Neural progenitor cell (in vitro differentiated cells): ENCODE data around the gene CWC22. TPM values are rescaled to one million over a fixed set of nuclear protein-coding genes. Genes with fewer than 3 reads are reported as not detected.

Experiments
- DNase-seq: peaks from one replicate; pipeline ENCODE4 v3.0.0-alpha.2; 2016; ENCODE audit warnings: low spot score
- H2AFZ ChIP-seq: fragments of 200-600 bp; sonication (generic); replicated peaks from 2 replicates; pipeline ENCODE4 v1.6.1; 2016; ENCODE audit warnings: antibody characterized with exemption
- H3F3A ChIP-seq: fragments of 200-600 bp; sonication (generic); 2 replicates; pipeline ENCODE4 v1.6.1; 2016; ENCODE audit warnings: antibody characterized with exemption, low read depth
- H3K27ac ChIP-seq: fragments of 200-600 bp; sonication (generic); 2 replicates; pipeline ENCODE4 v1.5.1; 2016; ENCODE audit warnings: mild to moderate bottlenecking
- H3K27me3 ChIP-seq: fragments of 200-600 bp; sonication (generic); 2 replicates; pipeline ENCODE4 v1.6.1; 2016; ENCODE audit warnings: mild to moderate bottlenecking, moderate library complexity
- H3K36me3 ChIP-seq: fragments of 200-600 bp; sonication (generic); 2 replicates; pipeline ENCODE4 v1.5.1; 2016
- H3K4me1 ChIP-seq: fragments of 200-600 bp; sonication (generic); 2 replicates; pipeline ENCODE4 v1.6.1; 2016; ENCODE audit warnings: mixed run types
- H3K4me2 ChIP-seq: fragments of 200-600 bp; sonication (generic); 2 replicates; pipeline ENCODE4 v1.6.1; 2016
- H3K4me3 ChIP-seq: fragments of 200-600 bp; sonication (generic); 2 replicates; pipeline ENCODE4 v1.5.1; 2016
- H3K79me2 ChIP-seq: fragments of 200-600 bp; sonication (generic); 2 replicates; pipeline ENCODE4 v1.6.1; 2016; ENCODE audit warnings: low read depth
- H3K9ac ChIP-seq: fragments of 200-600 bp; sonication (generic); 2 replicates; pipeline ENCODE4 v1.6.1; 2016
- H3K9me3 ChIP-seq: fragments of 200-600 bp; sonication (generic); 2 replicates; pipeline ENCODE4 v1.5.1; 2016; ENCODE audit warnings: low read depth
- H4K20me1 ChIP-seq: fragments of 200-600 bp; sonication (generic); 2 replicates; pipeline ENCODE4 v1.6.1; 2016; ENCODE audit warnings: low read depth
- H3K27ac Mint-ChIP-seq: 3 replicates; pipeline ENCODE4 v1.8.0; 2021; ENCODE audit warnings: mixed read lengths
- H3K27me3 Mint-ChIP-seq: 2 replicates; pipeline ENCODE4 v1.8.0; 2022; ENCODE audit warnings: low read depth, mild to moderate bottlenecking, inconsistent platforms, moderate library complexity, mixed read lengths; ENCODE audit not compliant: insufficient read depth
- H3K36me3 Mint-ChIP-seq: 3 replicates; pipeline ENCODE4 v1.8.0; 2021; ENCODE audit warnings: mixed read lengths
- H3K4me1 Mint-ChIP-seq: 3 replicates; pipeline ENCODE4 v1.8.0; 2021; ENCODE audit warnings: mixed read lengths
- H3K4me3 Mint-ChIP-seq: 3 replicates; pipeline ENCODE4 v1.8.0; 2021; ENCODE audit warnings: mild to moderate bottlenecking, moderate library complexity, mixed read lengths
- H3K9me3 Mint-ChIP-seq: 3 replicates; pipeline ENCODE4 v1.8.0; 2020; ENCODE audit warnings: mixed read lengths
- EZH2 ChIP-seq: fragments of 200-600 bp; sonication (generic); IDR thresholded peaks from 2 replicates; pipeline ENCODE4 v1.6.1; 2017; ENCODE audit warnings: antibody characterized with exemption, mild to moderate bottlenecking, moderate library complexity
- EZH2phosphoT487 ChIP-seq: fragments of 200-600 bp; sonication (generic); IDR thresholded peaks from 2 replicates; pipeline ENCODE4 v1.6.1; 2017; ENCODE audit warnings: antibody characterized with exemption
- total RNA-seq: library from RNA; depleted of rRNA; stranded (reverse); fragments of >200 nt; gene quantifications from 2 replicates; pipeline ENCODE4 v1.2.3, GENCODE V29; 2015; ENCODE audit warnings: low replicate concordance
- TF ChIP-seq, protein P1 (sequence below): fragments of 200-600 bp; sonication (generic); IDR thresholded peaks from 2 replicates; pipeline ENCODE4 v1.5.1; 2017; ENCODE audit warnings: antibody characterized with exemption, mild to moderate bottlenecking

Gene CWC22
- total RNA-seq, 1 donor from 2014 or later, result 60.2 TPM

DNA sequence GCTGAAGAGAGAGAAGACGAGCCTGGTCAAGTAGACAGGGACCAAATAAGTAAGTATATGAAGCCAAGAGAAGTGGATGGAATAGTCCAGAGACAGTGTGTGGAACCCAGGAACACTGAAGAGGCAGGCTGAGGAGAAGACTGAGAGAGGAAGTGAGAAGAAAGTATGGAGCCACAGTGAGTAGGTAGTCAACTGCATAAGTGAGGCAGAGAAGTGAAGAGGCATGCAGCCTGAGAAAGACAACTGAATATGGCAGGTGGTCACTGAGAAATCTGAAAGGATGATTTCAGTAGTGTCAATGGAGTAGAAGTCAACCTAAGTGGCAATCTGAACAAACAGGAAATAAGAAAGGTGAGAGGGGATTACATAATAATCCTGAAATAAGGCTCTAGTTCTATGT lies 55.4 kb downstream of the CWC22 start:
- Mint-ChIP-seq H3K27ac (no peak overlapping the region), H3K4me1 (no peaks in the 10 kb centered on the region), H3K36me3 (peaks cover 26% of the 10 kb centered on the region), H3K4me3 (no peak overlapping the region), H3K27me3 (no peaks in the 10 kb centered on the region), H3K9me3 (no peaks in the 10 kb centered on the region)
- no peak for DNase-seq
- Histone ChIP-seq H3K9me3 (no peaks in the 10 kb centered on the region), H3K79me2 (no peaks in the 10 kb centered on the region), H3F3A (peaks cover 5% of the 10 kb centered on the region), H3K36me3 (peaks cover 52% of the 10 kb centered on the region), H2AFZ (no peak overlapping the region), H3K4me1 (peaks cover 4% of the 10 kb centered on the region), H3K27me3 (no peaks in the 10 kb centered on the region), H3K9ac (no peak overlapping the region), H3K27ac (peak overlapping the region; percentile 60), H4K20me1 (no peaks in the 10 kb centered on the region), H3K4me3 (no peak overlapping the region), H3K4me2 (no peak overlapping the region)
- TF ChIP-seq EZH2, result no peak
- TF ChIP-seq, protein P1, sequence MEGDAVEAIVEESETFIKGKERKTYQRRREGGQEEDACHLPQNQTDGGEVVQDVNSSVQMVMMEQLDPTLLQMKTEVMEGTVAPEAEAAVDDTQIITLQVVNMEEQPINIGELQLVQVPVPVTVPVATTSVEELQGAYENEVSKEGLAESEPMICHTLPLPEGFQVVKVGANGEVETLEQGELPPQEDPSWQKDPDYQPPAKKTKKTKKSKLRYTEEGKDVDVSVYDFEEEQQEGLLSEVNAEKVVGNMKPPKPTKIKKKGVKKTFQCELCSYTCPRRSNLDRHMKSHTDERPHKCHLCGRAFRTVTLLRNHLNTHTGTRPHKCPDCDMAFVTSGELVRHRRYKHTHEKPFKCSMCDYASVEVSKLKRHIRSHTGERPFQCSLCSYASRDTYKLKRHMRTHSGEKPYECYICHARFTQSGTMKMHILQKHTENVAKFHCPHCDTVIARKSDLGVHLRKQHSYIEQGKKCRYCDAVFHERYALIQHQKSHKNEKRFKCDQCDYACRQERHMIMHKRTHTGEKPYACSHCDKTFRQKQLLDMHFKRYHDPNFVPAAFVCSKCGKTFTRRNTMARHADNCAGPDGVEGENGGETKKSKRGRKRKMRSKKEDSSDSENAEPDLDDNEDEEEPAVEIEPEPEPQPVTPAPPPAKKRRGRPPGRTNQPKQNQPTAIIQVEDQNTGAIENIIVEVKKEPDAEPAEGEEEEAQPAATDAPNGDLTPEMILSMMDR, result no peak
- no peak for TF ChIP-seq EZH2phosphoT487

DNA sequence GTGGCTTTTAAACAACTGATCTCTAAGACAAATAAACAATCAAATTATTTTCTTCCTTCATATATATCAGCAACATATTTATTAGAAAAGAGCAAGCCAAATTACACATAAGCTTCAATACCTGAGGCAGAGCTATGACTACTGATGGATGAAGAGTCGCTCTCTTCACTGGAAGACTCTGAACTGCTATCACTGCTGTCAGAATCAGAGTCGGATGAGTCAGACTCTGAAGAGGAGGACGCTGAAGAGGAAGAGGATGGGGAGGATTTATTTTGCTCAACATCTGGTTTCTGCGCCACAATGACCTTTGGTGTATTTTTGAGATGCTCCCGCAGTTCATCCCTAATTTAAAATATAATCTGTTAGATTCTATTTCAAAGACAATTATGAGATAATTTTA lies 56.7 kb downstream of the CWC22 start:
- H3K79me2 ChIP-seq, result no peaks in the 10 kb centered on the region
- H3K4me1 ChIP-seq, result peaks cover 4% of the 10 kb centered on the region
- no peak overlapping the region for H3K9ac ChIP-seq
- H3K36me3 ChIP-seq, result peaks cover 52% of the 10 kb centered on the region
- H4K20me1 ChIP-seq, result no peaks in the 10 kb centered on the region
- no peaks in the 10 kb centered on the region for H3K27me3 ChIP-seq
- Mint-ChIP-seq H3K4me3 (no peak overlapping the region), H3K27me3 (no peaks in the 10 kb centered on the region), H3K4me1 (no peaks in the 10 kb centered on the region), H3K27ac (no peak overlapping the region), H3K9me3 (no peaks in the 10 kb centered on the region), H3K36me3 (peaks cover 28% of the 10 kb centered on the region)
- H3K27ac ChIP-seq, result peak overlapping the region; percentile 60
- no peak overlapping the region for H3K4me2 ChIP-seq
- TF ChIP-seq, protein P1, result no peak
- no peak for TF ChIP-seq EZH2
- no peak for TF ChIP-seq EZH2phosphoT487
- H3F3A ChIP-seq, result peaks cover 5% of the 10 kb centered on the region
- no peak for DNase-seq
- H3K4me3 ChIP-seq, result no peak overlapping the region
- no peak overlapping the region for H2AFZ ChIP-seq
- no peaks in the 10 kb centered on the region for H3K9me3 ChIP-seq

DNA sequence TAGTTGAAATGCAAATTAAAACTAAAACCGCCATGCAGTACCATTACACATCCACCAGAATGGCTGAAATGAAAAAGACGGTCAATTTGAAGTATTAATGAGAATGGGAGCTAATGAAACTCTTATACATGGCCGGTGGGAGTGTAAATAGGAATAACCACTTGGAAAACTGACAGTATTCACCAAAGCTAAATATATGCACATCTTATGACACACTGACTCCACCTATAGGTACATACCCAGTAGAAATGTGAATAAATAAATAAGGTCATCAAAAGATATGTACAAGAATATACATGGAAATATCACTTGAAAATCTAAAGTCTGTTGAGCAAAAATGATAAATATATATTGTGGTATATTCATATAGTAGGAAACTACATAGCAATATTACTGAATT lies 57.7 kb downstream of the CWC22 start:
- H3K36me3 Mint-ChIP-seq, result peaks cover 30% of the 10 kb centered on the region
- peaks cover 4% of the 10 kb centered on the region for H3K4me1 ChIP-seq
- no peaks in the 10 kb centered on the region for H4K20me1 ChIP-seq
- H3K27me3 Mint-ChIP-seq, result no peaks in the 10 kb centered on the region
- H3K36me3 ChIP-seq, result peaks cover 52% of the 10 kb centered on the region
- H3F3A ChIP-seq, result peaks cover 5% of the 10 kb centered on the region
- no peak for TF ChIP-seq EZH2phosphoT487
- TF ChIP-seq EZH2, result no peak
- TF ChIP-seq, protein P1, result no peak
- no peak overlapping the region for H3K9ac ChIP-seq
- no peak overlapping the region for H2AFZ ChIP-seq
- no peak overlapping the region for H3K4me3 ChIP-seq
- DNase-seq, result no peak
- H3K4me3 Mint-ChIP-seq, result no peak overlapping the region
- H3K9me3 Mint-ChIP-seq, result no peaks in the 10 kb centered on the region
- no peaks in the 10 kb centered on the region for H3K9me3 ChIP-seq
- H3K27me3 ChIP-seq, result no peaks in the 10 kb centered on the region
- H3K4me2 ChIP-seq, result no peak overlapping the region
- H3K4me1 Mint-ChIP-seq, result no peaks in the 10 kb centered on the region
- no peak overlapping the region for H3K27ac ChIP-seq
- H3K79me2 ChIP-seq, result no peaks in the 10 kb centered on the region
- H3K27ac Mint-ChIP-seq, result no peak overlapping the region
